GM15510 (cell line): ENCODE results near the gene BCL2L11.

ENCODE experiments used
- POLR2A ChIP-seq: IDR thresholded peaks from 3 replicates; pipeline ENCODE4 v1.6.1; 2011; ENCODE audit warnings: borderline replicate concordance; ENCODE audit not compliant: insufficient read length; ENCODE audit errors: extremely low read depth

BCL2L11 gene

GRCh38 chr2:111145951-111146350 is 25.2 kb downstream of the BCL2L11 start:
- TF ChIP-seq POLR2A, result no peak

GRCh38 chr2:111148225-111148873 is 27.6 kb downstream of the BCL2L11 start:
- TF ChIP-seq POLR2A, result no peak

GRCh38 chr2:111148925-111149324 is 28.2 kb downstream of the BCL2L11 start:
- no peak for TF ChIP-seq POLR2A

- no peak for TF ChIP-seq POLR2A
These were observed 29.3 kb downstream of the BCL2L11 start for GRCh38 chr2:111149882-111150455.

GRCh38 chr2:111154758-111155157 is 34.0 kb downstream of the BCL2L11 start:
- no peak for TF ChIP-seq POLR2A

GRCh38 chr2:111155610-111156009 is 34.9 kb downstream of the BCL2L11 start:
- no peak for TF ChIP-seq POLR2A

- TF ChIP-seq POLR2A, result no peak
These were observed 35.8 kb downstream of the BCL2L11 start for GRCh38 chr2:111156529-111156928.

GRCh38 chr2:111157071-111157661 is 36.5 kb downstream of the BCL2L11 start:
- TF ChIP-seq POLR2A, result no peak

GRCh38 chr2:111157798-111158197 is 37.1 kb downstream of the BCL2L11 start:
- TF ChIP-seq POLR2A, result no peak

GRCh38 chr2:111159641-111160040 is 38.9 kb downstream of the BCL2L11 start:
- no peak for TF ChIP-seq POLR2A

- TF ChIP-seq POLR2A, result no peak
These were observed 40.0 kb downstream of the BCL2L11 start for GRCh38 chr2:111160758-111161157.

- TF ChIP-seq POLR2A, result no peak
These were observed 41.3 kb downstream of the BCL2L11 start for GRCh38 chr2:111161971-111162370.

- no peak for TF ChIP-seq POLR2A
These were observed 42.1 kb downstream of the BCL2L11 start for GRCh38 chr2:111162718-111163331.

- TF ChIP-seq POLR2A, result no peak
These were observed 43.4 kb downstream of the BCL2L11 start for GRCh38 chr2:111164078-111164477.

- TF ChIP-seq POLR2A, result no peak
These were observed 44.4 kb downstream of the BCL2L11 start for GRCh38 chr2:111165084-111165483.

GRCh38 chr2:111166115-111166514 is 45.4 kb downstream of the BCL2L11 start:
- no peak for TF ChIP-seq POLR2A
